ENCODE measurements around the gene FOXA1. TPM values are rescaled to one million over a fixed set of nuclear protein-coding genes. Genes with fewer than 3 reads are reported as not detected.
A peak's percentile ranks its signal among the peaks of the same experiment; 100 is the strongest.

FOXA1 gene
- total and polyA plus RNA-seq, 4 donors, result 8.0 to 37.5 (median 16.1) TPM

DNA sequence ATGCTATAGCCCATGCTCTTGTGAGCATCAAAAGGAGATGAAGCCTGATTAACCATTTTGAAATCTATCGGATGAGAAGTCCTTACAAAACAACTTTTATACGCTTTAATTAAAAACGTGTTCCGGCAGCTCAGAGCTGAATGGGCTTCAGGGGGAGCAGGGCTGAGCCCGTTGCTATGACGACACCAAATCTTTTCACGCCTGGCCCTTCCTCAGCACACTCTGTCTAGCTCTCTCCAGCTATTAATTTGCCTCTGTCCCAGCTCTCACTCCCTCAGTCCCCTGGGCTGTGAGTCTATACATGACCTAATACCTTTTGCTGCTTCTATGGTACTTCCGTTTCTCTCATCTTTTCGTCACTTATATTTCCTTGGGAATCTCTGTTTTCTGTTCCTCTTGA, 15.8 kb downstream of the FOXA1 start:
- WGBS, result 68% methylated on average over 9 of the region's 9 CpGs
- no peak overlapping the region for H3K9ac ChIP-seq (ENCODE audit: low read depth in 1 of 2, low read length in 2 of 2)

GRCh38 chr14:37573356-37573755, 21.7 kb downstream of the FOXA1 start:
- Histone ChIP-seq H3K27me3 (ENCODE audit: control insufficient read depth in 4 of 4, insufficient read depth in 4 of 4, low read length in 3 of 4) (no peaks in the 10 kb centered on the region), H3K9ac (ENCODE audit: low read depth in 1 of 2, low read length in 2 of 2) (no peak overlapping the region), H3K27ac (ENCODE audit: low read depth in 1 of 2, low read length in 2 of 2) (no peak overlapping the region), H3K36me3 (ENCODE audit: control insufficient read depth in 4 of 4, insufficient read depth in 3 of 4, low read depth in 1 of 4, low read length in 3 of 4) (no peaks in the 10 kb centered on the region), H3K4me1 (ENCODE audit: control insufficient read depth in 4 of 4, insufficient read depth in 4 of 4, low read length in 3 of 4) (no peaks in the 10 kb centered on the region), H3K4me3 (ENCODE audit: low read depth in 1 of 3, low read length in 3 of 3) (no peak overlapping the region), H3K9me3 (ENCODE audit: control insufficient read depth in 4 of 4, low read length in 3 of 4) (no peaks in the 10 kb centered on the region)
- TF ChIP-seq, protein P1, sequence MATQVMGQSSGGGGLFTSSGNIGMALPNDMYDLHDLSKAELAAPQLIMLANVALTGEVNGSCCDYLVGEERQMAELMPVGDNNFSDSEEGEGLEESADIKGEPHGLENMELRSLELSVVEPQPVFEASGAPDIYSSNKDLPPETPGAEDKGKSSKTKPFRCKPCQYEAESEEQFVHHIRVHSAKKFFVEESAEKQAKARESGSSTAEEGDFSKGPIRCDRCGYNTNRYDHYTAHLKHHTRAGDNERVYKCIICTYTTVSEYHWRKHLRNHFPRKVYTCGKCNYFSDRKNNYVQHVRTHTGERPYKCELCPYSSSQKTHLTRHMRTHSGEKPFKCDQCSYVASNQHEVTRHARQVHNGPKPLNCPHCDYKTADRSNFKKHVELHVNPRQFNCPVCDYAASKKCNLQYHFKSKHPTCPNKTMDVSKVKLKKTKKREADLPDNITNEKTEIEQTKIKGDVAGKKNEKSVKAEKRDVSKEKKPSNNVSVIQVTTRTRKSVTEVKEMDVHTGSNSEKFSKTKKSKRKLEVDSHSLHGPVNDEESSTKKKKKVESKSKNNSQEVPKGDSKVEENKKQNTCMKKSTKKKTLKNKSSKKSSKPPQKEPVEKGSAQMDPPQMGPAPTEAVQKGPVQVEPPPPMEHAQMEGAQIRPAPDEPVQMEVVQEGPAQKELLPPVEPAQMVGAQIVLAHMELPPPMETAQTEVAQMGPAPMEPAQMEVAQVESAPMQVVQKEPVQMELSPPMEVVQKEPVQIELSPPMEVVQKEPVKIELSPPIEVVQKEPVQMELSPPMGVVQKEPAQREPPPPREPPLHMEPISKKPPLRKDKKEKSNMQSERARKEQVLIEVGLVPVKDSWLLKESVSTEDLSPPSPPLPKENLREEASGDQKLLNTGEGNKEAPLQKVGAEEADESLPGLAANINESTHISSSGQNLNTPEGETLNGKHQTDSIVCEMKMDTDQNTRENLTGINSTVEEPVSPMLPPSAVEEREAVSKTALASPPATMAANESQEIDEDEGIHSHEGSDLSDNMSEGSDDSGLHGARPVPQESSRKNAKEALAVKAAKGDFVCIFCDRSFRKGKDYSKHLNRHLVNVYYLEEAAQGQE (IDR thresholded peaks at IDR 0.05), result no peak
- TF ChIP-seq MAX (IDR thresholded peaks at IDR 0.05), result no peak
- DNase-seq (ENCODE audit: low spot score), result no peak
- 90% methylated on average over 2 of the region's 2 CpGs for WGBS

More for the DNA sequence above, 15.8 kb downstream of the FOXA1 start:
- no peak for TF ChIP-seq HNF4A (conservative IDR thresholded peaks at IDR 0.05)
- Histone ChIP-seq H3K27me3 (ENCODE audit: control insufficient read depth in 4 of 4, insufficient read depth in 4 of 4, low read length in 3 of 4) (no peaks in the 10 kb centered on the region), H3K4me1 (ENCODE audit: control insufficient read depth in 4 of 4, insufficient read depth in 4 of 4, low read length in 3 of 4) (no peaks in the 10 kb centered on the region), H3K4me3 (ENCODE audit: low read depth in 1 of 3, low read length in 3 of 3) (no peak overlapping the region), H3K27ac (ENCODE audit: low read depth in 1 of 2, low read length in 2 of 2) (no peak overlapping the region), H3K9me3 (ENCODE audit: control insufficient read depth in 4 of 4, low read length in 3 of 4) (no peaks in the 10 kb centered on the region), H3K36me3 (ENCODE audit: control insufficient read depth in 4 of 4, insufficient read depth in 3 of 4, low read depth in 1 of 4, low read length in 3 of 4) (no peaks in the 10 kb centered on the region)
- DNase-seq (ENCODE audit: low spot score), result no peak

- no peak for TF ChIP-seq TAF1 (conservative IDR thresholded peaks at IDR 0.05)
- no peak for TF ChIP-seq HNF4A (conservative IDR thresholded peaks at IDR 0.05)
- Histone ChIP-seq H3K4me3 (ENCODE audit: low read depth in 1 of 3, low read length in 3 of 3) (no peak overlapping the region), H3K9ac (ENCODE audit: low read depth in 1 of 2, low read length in 2 of 2) (no peak overlapping the region), H3K36me3 (ENCODE audit: control insufficient read depth in 4 of 4, insufficient read depth in 3 of 4, low read depth in 1 of 4, low read length in 3 of 4) (no peaks in the 10 kb centered on the region), H3K27ac (ENCODE audit: low read depth in 1 of 2, low read length in 2 of 2) (no peak overlapping the region), H3K4me1 (ENCODE audit: control insufficient read depth in 4 of 4, insufficient read depth in 4 of 4, low read length in 3 of 4) (peaks cover 0 to 10% (median 7%) of the 10 kb centered on the region in 4 donors), H3K27me3 (ENCODE audit: control insufficient read depth in 4 of 4, insufficient read depth in 4 of 4, low read length in 3 of 4) (no peaks in the 10 kb centered on the region), H3K9me3 (ENCODE audit: control insufficient read depth in 4 of 4, low read length in 3 of 4) (no peaks in the 10 kb centered on the region)
- no peak for DNase-seq (ENCODE audit: low spot score)
- 90% methylated on average over 4 of the region's 4 CpGs for WGBS
These were observed 23.7 kb downstream of the FOXA1 start for GRCh38 chr14:37571391-37571790.

DNA sequence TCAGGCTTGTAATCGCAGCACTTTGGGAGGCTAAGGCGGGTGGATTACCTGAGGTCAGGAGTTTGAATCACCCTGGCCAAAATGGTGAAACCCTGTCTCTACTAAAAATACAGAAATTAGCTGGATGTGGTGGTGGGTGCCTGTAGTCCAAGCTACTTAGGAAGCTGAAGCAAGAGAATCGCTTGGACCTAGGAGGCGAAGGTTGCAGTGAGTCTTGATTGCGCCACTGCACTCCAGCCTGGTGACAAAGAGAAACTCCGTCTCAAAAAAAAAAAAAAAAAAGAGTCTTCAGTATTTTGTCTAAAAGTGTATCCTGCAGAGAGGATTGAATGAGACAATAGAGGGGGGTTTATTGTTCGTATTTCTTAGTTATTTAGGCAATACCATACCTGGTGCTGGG, 25.3 kb downstream of the FOXA1 start:
- Histone ChIP-seq H3K27me3 (ENCODE audit: control insufficient read depth in 4 of 4, insufficient read depth in 4 of 4, low read length in 3 of 4) (no peaks in the 10 kb centered on the region), H3K4me1 (ENCODE audit: control insufficient read depth in 4 of 4, insufficient read depth in 4 of 4, low read length in 3 of 4) (peaks cover 0 to 19% (median 15%) of the 10 kb centered on the region in 4 donors), H3K4me3 (ENCODE audit: low read depth in 1 of 3, low read length in 3 of 3) (no peak overlapping the region), H3K27ac (ENCODE audit: low read depth in 1 of 2, low read length in 2 of 2) (no peak overlapping the region), H3K36me3 (ENCODE audit: control insufficient read depth in 4 of 4, insufficient read depth in 3 of 4, low read depth in 1 of 4, low read length in 3 of 4) (no peaks in the 10 kb centered on the region), H3K9me3 (ENCODE audit: control insufficient read depth in 4 of 4, low read length in 3 of 4) (no peaks in the 10 kb centered on the region), H3K9ac (ENCODE audit: low read depth in 1 of 2, low read length in 2 of 2) (no peak overlapping the region)
- no peak for TF ChIP-seq RAD21 (IDR thresholded peaks at IDR 0.05)
- TF ChIP-seq, protein P2, sequence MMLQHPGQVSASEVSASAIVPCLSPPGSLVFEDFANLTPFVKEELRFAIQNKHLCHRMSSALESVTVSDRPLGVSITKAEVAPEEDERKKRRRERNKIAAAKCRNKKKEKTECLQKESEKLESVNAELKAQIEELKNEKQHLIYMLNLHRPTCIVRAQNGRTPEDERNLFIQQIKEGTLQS (IDR thresholded peaks at IDR 0.05), result no peak
- no peak for TF ChIP-seq RXRA (IDR thresholded peaks at IDR 0.05)
- TF ChIP-seq HNF4A (conservative IDR thresholded peaks at IDR 0.05), result peak; percentile 9 to 13
- TF ChIP-seq FOXA2 (IDR thresholded peaks at IDR 0.05), result no peak
- no peak for DNase-seq (ENCODE audit: low spot score)
- WGBS, result 88% methylated on average over 7 of the region's 7 CpGs

Data from liver (tissue), 9 donors.